ENCODE data around the gene GJC3. TPM values are rescaled to one million over a fixed set of nuclear protein-coding genes. Genes with fewer than 3 reads are reported as not detected.

Gene GJC3
- total RNA-seq, 1 donor from 2014 or later: not detected

DNA sequence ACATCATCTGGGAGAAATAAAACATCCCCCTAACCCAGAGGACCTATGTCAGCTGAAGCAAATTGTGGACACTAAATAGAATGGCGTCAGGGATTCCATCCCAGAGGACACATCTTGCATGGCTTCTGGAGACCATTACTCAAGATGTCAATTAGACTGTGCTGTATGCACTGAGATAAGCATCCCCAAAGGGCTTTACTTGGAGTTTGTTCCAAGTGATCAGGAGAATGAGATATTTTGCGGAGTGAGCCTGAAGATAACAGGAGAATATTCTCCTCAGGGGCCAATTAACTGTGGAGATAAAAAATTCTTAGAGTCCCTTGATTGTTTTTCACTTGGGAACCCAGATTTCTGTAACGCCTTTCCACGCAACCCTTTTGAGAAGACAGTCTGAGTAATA lies 48.0 kb downstream of the GJC3 start:
- no peak for DNase-seq (ENCODE audit: low spot score)
- intact Hi-C loops (cut with DNase I): no loop called here

DNA sequence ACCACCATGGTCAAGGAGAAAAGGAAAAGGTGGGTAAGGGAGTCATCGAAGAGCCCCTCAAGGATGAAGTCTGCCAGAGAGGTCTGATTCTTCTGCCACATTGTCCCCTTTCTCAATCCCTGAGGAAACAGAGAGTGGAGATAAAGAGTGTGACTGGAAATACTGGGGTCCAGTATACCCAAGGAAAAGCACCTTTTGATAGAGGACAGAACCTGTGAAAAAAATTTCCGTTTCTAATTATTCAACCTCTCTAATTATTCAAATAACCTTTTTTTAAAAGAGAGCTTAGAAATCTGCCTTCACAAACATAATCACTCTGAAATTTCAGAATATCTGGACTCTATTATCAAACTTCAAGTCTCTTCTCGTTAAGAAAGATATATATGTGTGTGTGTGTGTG lies 52.5 kb downstream of the GJC3 start, which contains the start of gene OR2AE1:
Gene OR2AE1 (minus strand): TSS at position 101 of the 400 bp plus-strand sequence. CDS start 0 bp downstream, at position 101.
- DNase-seq (ENCODE audit: low spot score): no peak
- intact Hi-C loops (cut with DNase I): no loop called here

DNA sequence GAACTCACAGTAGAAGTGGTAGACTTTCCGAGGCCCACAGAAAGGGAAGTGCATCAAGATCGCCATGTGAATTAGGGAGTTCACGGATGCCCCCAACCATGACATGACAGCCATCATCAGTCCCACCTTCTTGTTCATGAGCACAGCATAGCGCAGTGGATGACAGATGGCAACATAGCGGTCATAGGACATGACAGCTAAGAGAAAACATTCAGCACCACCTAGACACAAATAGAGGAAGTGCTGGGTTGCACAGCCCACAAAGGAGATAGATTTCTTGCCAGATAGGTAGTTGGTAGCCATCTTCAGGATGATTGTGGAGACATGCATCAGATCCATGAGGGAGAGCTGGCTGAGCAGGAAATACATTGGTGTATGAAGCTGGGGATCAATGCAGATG lies 52.9 kb downstream of the GJC3 start:
- no peak for DNase-seq (ENCODE audit: low spot score)
- intact Hi-C loops (cut with DNase I): no loop called here

Other genes starting within 250 kb of the GJC3 start
- gene CYP3A5, start 249.6 kb downstream of the GJC3 start, total RNA-seq: 0.13 TPM
- not detected for gene CYP3A7, start 194.4 kb downstream of the GJC3 start, total RNA-seq
- not detected for gene CYP3A4, start 145.4 kb downstream of the GJC3 start, total RNA-seq
- not detected for gene CYP3A43, start 101.6 kb downstream of the GJC3 start, total RNA-seq
- gene OR2AE1, start 52.6 kb downstream of the GJC3 start, total RNA-seq: not detected
- 7.8 TPM for gene TRIM4, start 10.1 kb downstream of the GJC3 start, total RNA-seq
- 114 TPM for gene AZGP1, start 46.4 kb upstream of the GJC3 start, total RNA-seq
- 52.3 TPM for gene ZKSCAN1, start 86.0 kb upstream of the GJC3 start, total RNA-seq
- gene ZSCAN21, start 120.2 kb upstream of the GJC3 start, total RNA-seq: 6.1 TPM
- gene ZNF3, start 152.1 kb upstream of the GJC3 start, total RNA-seq: 14.5 TPM
- gene COPS6, start 159.3 kb upstream of the GJC3 start, total RNA-seq: 86.4 TPM
- 20.5 TPM for gene MCM7, start 171.8 kb upstream of the GJC3 start, total RNA-seq
- 13.7 TPM for gene AP4M1, start 172.0 kb upstream of the GJC3 start, total RNA-seq
- gene TAF6, start 189.7 kb upstream of the GJC3 start, total RNA-seq: 26.6 TPM
- gene CNPY4, start 190.0 kb upstream of the GJC3 start, total RNA-seq: 9.7 TPM
- gene MBLAC1, start 197.3 kb upstream of the GJC3 start, total RNA-seq: 1.5 TPM
- 89.1 TPM for gene LAMTOR4, start 219.3 kb upstream of the GJC3 start, total RNA-seq
- 11.4 TPM for gene TRAPPC14, start 229.1 kb upstream of the GJC3 start, total RNA-seq
- gene GAL3ST4, start 239.0 kb upstream of the GJC3 start, total RNA-seq: 1.5 TPM
- gene GPC2, start 247.8 kb upstream of the GJC3 start, total RNA-seq: 0.92 TPM
- 0.43 TPM for gene STAG3, start 248.3 kb upstream of the GJC3 start, total RNA-seq

Measured in cardiac septum (tissue), 1 donor.